Measurements from ENCODE around the gene MYBPH.

DNA sequence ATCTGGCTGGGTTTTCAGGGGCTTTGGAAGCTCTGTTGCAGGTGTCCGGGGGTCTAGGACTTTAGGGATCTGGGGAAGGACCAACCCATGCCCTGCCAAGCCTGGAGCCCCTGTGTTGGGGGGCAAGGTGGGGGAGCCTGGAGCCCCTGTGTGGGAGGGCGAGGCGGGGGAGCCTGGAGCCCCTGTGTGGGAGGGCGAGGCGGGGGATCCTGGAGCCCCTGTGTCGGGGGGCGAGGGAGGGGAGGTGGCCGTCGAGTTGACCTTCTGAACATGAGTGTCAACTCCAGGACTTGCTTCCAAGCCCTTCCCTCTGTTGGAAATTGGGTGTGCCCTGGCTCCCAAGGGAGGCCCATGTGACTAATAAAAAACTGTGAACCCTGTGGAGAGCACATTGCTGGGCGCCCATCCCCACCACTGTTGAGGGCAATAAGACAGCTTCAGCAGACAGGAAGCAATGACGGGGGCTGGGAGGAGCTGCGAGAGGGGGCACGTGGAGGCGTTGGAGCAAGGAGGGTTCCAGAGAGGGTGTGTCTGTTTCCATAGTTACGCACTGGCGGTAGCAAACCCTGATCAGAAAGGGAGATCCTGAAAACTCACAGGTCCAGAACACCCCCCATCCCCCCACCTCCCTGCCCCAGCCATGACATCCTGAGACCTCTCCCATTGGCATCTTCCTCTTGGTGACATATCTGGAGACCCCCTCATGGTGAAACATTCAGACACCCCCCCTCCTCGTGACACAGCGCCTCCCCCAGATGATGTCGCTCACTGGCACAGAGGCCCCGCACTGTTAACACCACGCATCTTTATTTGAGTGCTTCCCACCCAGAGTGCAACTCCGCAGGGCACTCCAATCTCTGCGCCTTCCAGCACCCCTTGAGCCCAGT, 8.4 kb downstream of the MYBPH start:
- TF ChIP-seq, protein P1, sequence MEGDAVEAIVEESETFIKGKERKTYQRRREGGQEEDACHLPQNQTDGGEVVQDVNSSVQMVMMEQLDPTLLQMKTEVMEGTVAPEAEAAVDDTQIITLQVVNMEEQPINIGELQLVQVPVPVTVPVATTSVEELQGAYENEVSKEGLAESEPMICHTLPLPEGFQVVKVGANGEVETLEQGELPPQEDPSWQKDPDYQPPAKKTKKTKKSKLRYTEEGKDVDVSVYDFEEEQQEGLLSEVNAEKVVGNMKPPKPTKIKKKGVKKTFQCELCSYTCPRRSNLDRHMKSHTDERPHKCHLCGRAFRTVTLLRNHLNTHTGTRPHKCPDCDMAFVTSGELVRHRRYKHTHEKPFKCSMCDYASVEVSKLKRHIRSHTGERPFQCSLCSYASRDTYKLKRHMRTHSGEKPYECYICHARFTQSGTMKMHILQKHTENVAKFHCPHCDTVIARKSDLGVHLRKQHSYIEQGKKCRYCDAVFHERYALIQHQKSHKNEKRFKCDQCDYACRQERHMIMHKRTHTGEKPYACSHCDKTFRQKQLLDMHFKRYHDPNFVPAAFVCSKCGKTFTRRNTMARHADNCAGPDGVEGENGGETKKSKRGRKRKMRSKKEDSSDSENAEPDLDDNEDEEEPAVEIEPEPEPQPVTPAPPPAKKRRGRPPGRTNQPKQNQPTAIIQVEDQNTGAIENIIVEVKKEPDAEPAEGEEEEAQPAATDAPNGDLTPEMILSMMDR (IDR thresholded peaks at IDR 0.05), result no peak
- TF ChIP-seq POLR2A (IDR thresholded peaks at IDR 0.05), result no peak
